ENCODE data around the gene LYPD6B.

DNA sequence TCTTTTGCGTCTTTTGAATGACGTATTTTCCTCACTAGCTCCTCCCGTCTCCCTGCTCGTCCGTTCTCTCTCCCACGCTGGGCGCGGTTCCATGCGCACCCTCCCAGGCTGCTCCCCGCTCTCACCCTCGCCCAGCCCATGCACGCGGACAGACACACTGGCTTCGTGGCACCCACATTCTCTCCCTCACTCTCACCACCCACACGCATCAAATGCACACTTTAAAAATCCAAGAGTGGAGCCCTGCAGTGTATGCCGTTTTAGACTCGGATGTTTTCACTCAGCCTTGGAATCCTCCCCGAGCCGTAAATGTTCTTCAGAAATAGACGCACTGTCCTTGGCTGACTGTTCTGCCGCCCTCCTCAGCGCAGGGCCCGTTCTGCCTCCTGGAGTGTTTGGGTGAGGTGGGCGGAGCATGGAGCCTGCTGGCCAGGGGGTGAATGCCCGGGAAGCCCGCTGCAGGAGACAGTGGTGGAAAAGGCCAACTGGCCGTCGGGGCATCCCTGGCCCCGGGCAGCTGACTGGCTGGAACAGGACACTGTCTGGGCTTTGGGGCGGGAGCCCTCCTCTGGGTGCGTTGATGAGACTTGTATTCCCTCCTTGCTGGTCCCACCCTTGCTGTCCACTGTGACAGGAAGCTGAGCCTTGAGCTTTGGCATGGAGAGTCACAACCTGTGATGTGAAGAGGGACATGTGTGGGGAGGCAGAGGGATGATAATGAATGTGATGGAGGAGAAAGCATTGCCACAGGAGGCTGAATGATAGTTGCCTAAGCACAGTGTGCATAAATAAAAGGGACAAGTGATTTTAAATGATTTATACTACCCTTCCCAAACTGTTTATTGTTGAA is 35.4 kb upstream of the LYPD6B start:
- TF ChIP-seq, protein P1, sequence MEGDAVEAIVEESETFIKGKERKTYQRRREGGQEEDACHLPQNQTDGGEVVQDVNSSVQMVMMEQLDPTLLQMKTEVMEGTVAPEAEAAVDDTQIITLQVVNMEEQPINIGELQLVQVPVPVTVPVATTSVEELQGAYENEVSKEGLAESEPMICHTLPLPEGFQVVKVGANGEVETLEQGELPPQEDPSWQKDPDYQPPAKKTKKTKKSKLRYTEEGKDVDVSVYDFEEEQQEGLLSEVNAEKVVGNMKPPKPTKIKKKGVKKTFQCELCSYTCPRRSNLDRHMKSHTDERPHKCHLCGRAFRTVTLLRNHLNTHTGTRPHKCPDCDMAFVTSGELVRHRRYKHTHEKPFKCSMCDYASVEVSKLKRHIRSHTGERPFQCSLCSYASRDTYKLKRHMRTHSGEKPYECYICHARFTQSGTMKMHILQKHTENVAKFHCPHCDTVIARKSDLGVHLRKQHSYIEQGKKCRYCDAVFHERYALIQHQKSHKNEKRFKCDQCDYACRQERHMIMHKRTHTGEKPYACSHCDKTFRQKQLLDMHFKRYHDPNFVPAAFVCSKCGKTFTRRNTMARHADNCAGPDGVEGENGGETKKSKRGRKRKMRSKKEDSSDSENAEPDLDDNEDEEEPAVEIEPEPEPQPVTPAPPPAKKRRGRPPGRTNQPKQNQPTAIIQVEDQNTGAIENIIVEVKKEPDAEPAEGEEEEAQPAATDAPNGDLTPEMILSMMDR (IDR thresholded peaks at IDR 0.05; ENCODE audit: insufficient read depth, low read length, poor library complexity, severe bottlenecking) = no peak
- TF ChIP-seq EZH2phosphoT487 (conservative IDR thresholded peaks at IDR 0.05; ENCODE audit: low read length) = no peak
